ENCODE measurements around the gene CAVIN4.

DNA sequence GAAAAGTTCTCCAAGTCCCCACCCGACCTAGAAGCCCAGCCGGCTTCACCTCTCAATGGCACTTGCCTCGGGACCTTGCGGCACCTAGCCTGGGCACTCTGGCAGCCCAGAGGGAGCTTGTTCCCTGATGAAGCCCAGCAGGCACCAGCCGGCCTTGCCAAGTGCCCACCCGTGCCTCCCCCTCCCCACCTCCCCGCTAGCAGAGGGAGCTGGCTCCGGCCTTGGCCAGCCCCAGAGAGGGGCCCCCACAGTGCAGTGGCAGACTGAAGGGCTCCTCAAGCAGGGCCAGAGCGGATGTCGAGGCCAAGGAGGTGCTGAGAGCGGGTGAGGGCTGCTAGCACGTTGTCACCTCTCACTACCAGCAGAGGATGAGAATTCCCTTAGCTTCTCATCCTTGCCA lies 37.6 kb upstream of the CAVIN4 start:
- no peak for TF ChIP-seq EZH2 (IDR thresholded peaks at IDR 0.05; ENCODE audit: low read depth)
- no peak for TF ChIP-seq CTCF (conservative IDR thresholded peaks at IDR 0.05)
